ENCODE results near the gene C9orf85. TPM values are rescaled to one million over a fixed set of nuclear protein-coding genes. Genes with fewer than 3 reads are reported as not detected.

C9orf85 gene
- polyA plus RNA-seq, 5 donors: 15.5 to 22.0 (median 21.4) TPM

- no peak for DNase-seq
Observed at GRCh38 chr9:71901695-71902597, 9.5 kb upstream of the C9orf85 start.

GRCh38 chr9:71904076-71904475 lies 7.4 kb upstream of the C9orf85 start:
- no peak for DNase-seq

- DNase-seq: peak in 1 of 2 donors; percentile 7
Observed at GRCh38 chr9:71908825-71909224, 2.6 kb upstream of the C9orf85 start.

- DNase-seq: peak; percentile 62 to 69
Observed at GRCh38 chr9:71909887-71910649, 1.4 kb upstream of the C9orf85 start.

GRCh38 chr9:71910650-71911060 lies 784 bp upstream of the C9orf85 start:
- peak in 1 of 2 donors; percentile 65 for DNase-seq

GRCh38 chr9:71911908-71912335 lies 483 bp downstream of the C9orf85 start:
- DNase-seq: peak in 1 of 2 donors; percentile 61

- DNase-seq: no peak
Observed at GRCh38 chr9:71915495-71915894, 4.1 kb downstream of the C9orf85 start.

GRCh38 chr9:71916834-71917534 lies 5.5 kb downstream of the C9orf85 start:
- no peak for DNase-seq

GRCh38 chr9:71918419-71918818 lies 7.0 kb downstream of the C9orf85 start:
- DNase-seq: no peak

- DNase-seq: no peak
Observed at GRCh38 chr9:71920456-71921189, 9.2 kb downstream of the C9orf85 start.

- no peak for DNase-seq
Observed at GRCh38 chr9:71921190-71921814, 9.9 kb downstream of the C9orf85 start.

GRCh38 chr9:71924576-71924975 lies 13.1 kb downstream of the C9orf85 start:
- no peak for DNase-seq

GRCh38 chr9:71925834-71926233 lies 14.4 kb downstream of the C9orf85 start:
- no peak for DNase-seq

- DNase-seq: no peak
Observed at GRCh38 chr9:71928376-71928775, 16.9 kb downstream of the C9orf85 start.

- no peak for DNase-seq
Observed at GRCh38 chr9:71928806-71929205, 17.4 kb downstream of the C9orf85 start.

GRCh38 chr9:71929223-71929622 lies 17.8 kb downstream of the C9orf85 start:
- no peak for DNase-seq

GRCh38 chr9:71929791-71930440 lies 18.5 kb downstream of the C9orf85 start:
- no peak for DNase-seq

GRCh38 chr9:71931166-71931565 lies 19.7 kb downstream of the C9orf85 start:
- no peak for DNase-seq

- DNase-seq: no peak
Observed at GRCh38 chr9:71936066-71936465, 24.6 kb downstream of the C9orf85 start.

GRCh38 chr9:71937070-71937625 lies 25.7 kb downstream of the C9orf85 start:
- DNase-seq: no peak

Data from right lung (tissue), 5 donors.